Measurements from ENCODE around the gene CDPF1. TPM values are rescaled to one million over a fixed set of nuclear protein-coding genes. Genes with fewer than 3 reads are reported as not detected.

Gene CDPF1
- total RNA-seq, 4 donors from 2014 or later = 3.0 to 12.4 (median 5.2) TPM

GRCh38 chr22:46292173-46292572 is 42.1 kb upstream of the CDPF1 start:
- H3K36me3 ChIP-seq = peaks cover 4 to 63% (median 8%) of the 10 kb centered on the region in 3 donors
- DNase-seq = no peak
- peaks cover 0 to 7% (median 0%) of the 10 kb centered on the region in 3 donors for H3K9me3 ChIP-seq
- H3K27me3 ChIP-seq = no peaks in the 10 kb centered on the region
- H3K4me1 ChIP-seq = peaks cover 14 to 38% (median 20%) of the 10 kb centered on the region in 3 donors
- TF ChIP-seq, protein P1, sequence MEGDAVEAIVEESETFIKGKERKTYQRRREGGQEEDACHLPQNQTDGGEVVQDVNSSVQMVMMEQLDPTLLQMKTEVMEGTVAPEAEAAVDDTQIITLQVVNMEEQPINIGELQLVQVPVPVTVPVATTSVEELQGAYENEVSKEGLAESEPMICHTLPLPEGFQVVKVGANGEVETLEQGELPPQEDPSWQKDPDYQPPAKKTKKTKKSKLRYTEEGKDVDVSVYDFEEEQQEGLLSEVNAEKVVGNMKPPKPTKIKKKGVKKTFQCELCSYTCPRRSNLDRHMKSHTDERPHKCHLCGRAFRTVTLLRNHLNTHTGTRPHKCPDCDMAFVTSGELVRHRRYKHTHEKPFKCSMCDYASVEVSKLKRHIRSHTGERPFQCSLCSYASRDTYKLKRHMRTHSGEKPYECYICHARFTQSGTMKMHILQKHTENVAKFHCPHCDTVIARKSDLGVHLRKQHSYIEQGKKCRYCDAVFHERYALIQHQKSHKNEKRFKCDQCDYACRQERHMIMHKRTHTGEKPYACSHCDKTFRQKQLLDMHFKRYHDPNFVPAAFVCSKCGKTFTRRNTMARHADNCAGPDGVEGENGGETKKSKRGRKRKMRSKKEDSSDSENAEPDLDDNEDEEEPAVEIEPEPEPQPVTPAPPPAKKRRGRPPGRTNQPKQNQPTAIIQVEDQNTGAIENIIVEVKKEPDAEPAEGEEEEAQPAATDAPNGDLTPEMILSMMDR (IDR thresholded peaks at IDR 0.05) = no peak
- no peak for TF ChIP-seq POLR2A (IDR thresholded peaks at IDR 0.05)
- peak overlapping the region in 1 of 4 donors; percentile 49 for H3K27ac ChIP-seq
- H3K4me3 ChIP-seq = no peak overlapping the region
- intact Hi-C loops (cut with DNase I) = no loop called here
- WGBS, 2 donors = 67 to 86% methylated on average over 3 of the region's 3 CpGs

- 91 to 93% methylated on average over 10 of the region's 23 CpGs for WGBS, 2 donors
Observed at GRCh38 chr22:46290843-46291785, 41.0 kb upstream of the CDPF1 start.

GRCh38 chr22:46290121-46290842 is 40.2 kb upstream of the CDPF1 start:
- Histone ChIP-seq H3K4me1 (peaks cover 0 to 22% (median 10%) of the 10 kb centered on the region in 3 donors), H3K9me3 (peaks cover 0 to 7% (median 0%) of the 10 kb centered on the region in 3 donors), H3K36me3 (peaks cover 4 to 82% (median 8%) of the 10 kb centered on the region in 3 donors), H3K27me3 (no peaks in the 10 kb centered on the region), H3K27ac (no peak overlapping the region), H3K4me3 (no peak overlapping the region)
- no peak for DNase-seq
- 81 to 87% methylated on average over 11 of the region's 17 CpGs for WGBS, 2 donors
- TF ChIP-seq, protein P1 (IDR thresholded peaks at IDR 0.05) = no peak
- no peak for TF ChIP-seq POLR2A (IDR thresholded peaks at IDR 0.05)
- intact Hi-C loops (cut with DNase I) = no loop called here

More at GRCh38 chr22:46290843-46291785, 41.0 kb upstream of the CDPF1 start:
- TF ChIP-seq, protein P1 (IDR thresholded peaks at IDR 0.05) = no peak
- TF ChIP-seq POLR2A (IDR thresholded peaks at IDR 0.05) = no peak
- H3K36me3 ChIP-seq = peaks cover 4 to 74% (median 8%) of the 10 kb centered on the region in 3 donors
- H3K4me3 ChIP-seq = no peak overlapping the region
- H3K9me3 ChIP-seq = peaks cover 0 to 7% (median 0%) of the 10 kb centered on the region in 3 donors
- H3K27me3 ChIP-seq = no peaks in the 10 kb centered on the region
- intact Hi-C loops (cut with DNase I) = no loop called here
- H3K27ac ChIP-seq = no peak overlapping the region
- DNase-seq = no peak
- H3K4me1 ChIP-seq = peaks cover 8 to 31% (median 16%) of the 10 kb centered on the region in 3 donors

GRCh38 chr22:46289244-46289891 is 39.3 kb upstream of the CDPF1 start:
- Histone ChIP-seq H3K27me3 (no peaks in the 10 kb centered on the region), H3K27ac (no peak overlapping the region), H3K4me3 (no peak overlapping the region), H3K36me3 (peaks cover 4 to 91% (median 8%) of the 10 kb centered on the region in 3 donors), H3K4me1 (peaks cover 0 to 21% (median 10%) of the 10 kb centered on the region in 3 donors), H3K9me3 (peaks cover 0 to 7% (median 0%) of the 10 kb centered on the region in 3 donors)
- no peak for DNase-seq
- intact Hi-C loops (cut with DNase I) = no loop called here
- 90% methylated on average over 14 of the region's 33 CpGs; no CpG with 5 or more reads in 1 of the 2 donors for WGBS, 2 donors
- TF ChIP-seq, protein P1 (IDR thresholded peaks at IDR 0.05) = no peak
- no peak for TF ChIP-seq POLR2A (IDR thresholded peaks at IDR 0.05)

Measured in esophagus squamous epithelium (tissue), 5 donors.